Measurements from ENCODE around the gene HIPK1.

DNA sequence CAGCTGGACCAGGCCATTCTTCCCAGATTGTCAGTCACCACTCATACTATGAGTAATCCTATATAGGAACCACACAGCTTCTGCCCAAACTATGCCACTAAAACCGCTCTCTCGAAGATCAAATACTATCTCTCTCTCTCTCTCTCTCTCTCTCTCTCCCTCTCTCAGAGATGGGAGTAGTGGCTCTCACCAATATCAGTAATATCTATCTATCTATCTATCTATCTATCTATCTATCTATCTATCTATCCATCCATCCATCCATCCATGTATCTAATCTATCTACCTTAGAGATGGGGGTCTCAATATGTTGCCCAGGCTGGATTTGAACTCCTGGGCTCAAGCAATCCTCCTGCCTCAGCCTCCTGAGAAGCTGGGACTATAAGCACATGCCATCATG is 4.7 kb upstream of the HIPK1 start:
- TF ChIP-seq YY1 (IDR thresholded peaks at IDR 0.05; ENCODE audit: insufficient read depth, insufficient read length) (no peak), ZNF274 (IDR thresholded peaks at IDR 0.05; ENCODE audit: low read depth, low read length) (no peak)
